HG03095 (cell line): Measurements from ENCODE around the gene SLC9B1.

Source experiments
- ATAC-seq: cut with Tn5 transposase; IDR thresholded peaks from one replicate; pipeline ENCODE4 v1.9.1; 2021; ENCODE audit warnings: moderate library complexity; ENCODE audit not compliant: unreplicated experiment

The SLC9B1 gene

GRCh38 chr4:103019308-103020124, at the start of gene SLC9B1:
SLC9B1 (minus strand) TSS chr4:103019705; CDS start chr4:102991711, 27,994 bp downstream.
- peak; percentile 98 for ATAC-seq

- ATAC-seq = no peak
These were observed 48.5 kb upstream of the SLC9B1 start for GRCh38 chr4:103067841-103068547.

GRCh38 chr4:103060453-103061148, 41.1 kb upstream of the SLC9B1 start:
- ATAC-seq = no peak

- no peak for ATAC-seq
These were observed 34.5 kb upstream of the SLC9B1 start for GRCh38 chr4:103054030-103054429.

- no peak for ATAC-seq
These were observed 33.3 kb upstream of the SLC9B1 start for GRCh38 chr4:103052779-103053178.

GRCh38 chr4:103052145-103052544, 32.6 kb upstream of the SLC9B1 start:
- no peak for ATAC-seq

- ATAC-seq = no peak
These were observed 31.4 kb upstream of the SLC9B1 start for GRCh38 chr4:103050736-103051436.

GRCh38 chr4:103046416-103047290, 27.1 kb upstream of the SLC9B1 start:
- peak; percentile 87 for ATAC-seq

GRCh38 chr4:103044183-103044582, 24.7 kb upstream of the SLC9B1 start:
- ATAC-seq = no peak

- no peak for ATAC-seq
These were observed 16.7 kb upstream of the SLC9B1 start for GRCh38 chr4:103036169-103036568.

GRCh38 chr4:103032574-103032973, 13.1 kb upstream of the SLC9B1 start:
- no peak for ATAC-seq

- no peak for ATAC-seq
These were observed 11.3 kb upstream of the SLC9B1 start for GRCh38 chr4:103030791-103031190.

- no peak for ATAC-seq
These were observed 9.8 kb upstream of the SLC9B1 start for GRCh38 chr4:103029300-103029699.

GRCh38 chr4:103026868-103027267, 7.4 kb upstream of the SLC9B1 start:
- ATAC-seq = no peak

GRCh38 chr4:103024996-103025395, 5.5 kb upstream of the SLC9B1 start:
- ATAC-seq = no peak

- no peak for ATAC-seq
These were observed 1.6 kb upstream of the SLC9B1 start for GRCh38 chr4:103021120-103021519.

- ATAC-seq = no peak
These were observed 856 bp downstream of the SLC9B1 start for GRCh38 chr4:103018391-103019307.

- no peak for ATAC-seq
These were observed 7.0 kb downstream of the SLC9B1 start for GRCh38 chr4:103012551-103012950.

GRCh38 chr4:103012060-103012459, 7.4 kb downstream of the SLC9B1 start:
- ATAC-seq = no peak
